Astrocyte (in vitro differentiated cells and primary cell): Measurements from ENCODE around the gene TTYH1. TPM values are rescaled to one million over a fixed set of nuclear protein-coding genes. Genes with fewer than 3 reads are reported as not detected.

ENCODE experiments used
- DNase-seq: peaks from one replicate; pipeline ENCODE4 v3.0.0-alpha.2; 2010; ENCODE audit warnings: low read depth
- FAIRE-seq: peaks from 2 replicates; lab custom pipeline; 2011; peaks lifted over from hg19 to GRCh38; lab: Jason Lieb, UNC
- H2AFZ ChIP-seq: 2 replicates; pipeline ENCODE4 v1.6.0; 2012; ENCODE audit warnings: low read depth, low read length, inconsistent platforms
- H3K27ac ChIP-seq: 2 replicates; pipeline ENCODE4 v1.5.1; 2011; ENCODE audit warnings: low read depth, low read length, inconsistent platforms
- H3K27me3 ChIP-seq: 2 replicates; pipeline ENCODE4 v1.6.0; 2011; ENCODE audit warnings: low read length, inconsistent platforms; ENCODE audit not compliant: insufficient read depth
- H3K36me3 ChIP-seq: 2 replicates; pipeline ENCODE4 v1.5.1; 2011; ENCODE audit warnings: low read length, inconsistent platforms; ENCODE audit not compliant: insufficient read depth
- H3K4me1 ChIP-seq: 2 replicates; pipeline ENCODE4 v1.5.1; 2011; ENCODE audit warnings: low read length, inconsistent platforms; ENCODE audit not compliant: insufficient read depth
- H3K4me2 ChIP-seq: 2 replicates; pipeline ENCODE4 v1.6.0; 2012; ENCODE audit warnings: low read length, inconsistent platforms
- H3K4me3 ChIP-seq: 2 replicates; pipeline ENCODE4 v1.5.1; 2011; ENCODE audit warnings: low read depth, mild to moderate bottlenecking, low read length, inconsistent platforms; ENCODE audit not compliant: insufficient read depth
- H3K79me2 ChIP-seq: 2 replicates; pipeline ENCODE4 v1.6.0; 2012; ENCODE audit warnings: mild to moderate bottlenecking, low read length, inconsistent platforms; ENCODE audit not compliant: insufficient read depth
- H3K9ac ChIP-seq: 2 replicates; pipeline ENCODE4 v1.6.0; 2012; ENCODE audit warnings: mild to moderate bottlenecking, low read length, inconsistent platforms
- H3K9me3 ChIP-seq: 2 replicates; pipeline ENCODE4 v1.5.1; 2012; ENCODE audit warnings: low read depth, mild to moderate bottlenecking, low read length, inconsistent platforms; ENCODE audit not compliant: insufficient read depth
- H4K20me1 ChIP-seq: 2 replicates; pipeline ENCODE4 v1.6.0; 2012; ENCODE audit warnings: low read length, inconsistent platforms; ENCODE audit not compliant: insufficient read depth
- H3K27ac Mint-ChIP-seq: one replicate; pipeline ENCODE4 v1.8.0; 2021; ENCODE audit warnings: mild to moderate bottlenecking, mixed read lengths; ENCODE audit not compliant: unreplicated experiment
- H3K27me3 Mint-ChIP-seq: one replicate; pipeline ENCODE4 v1.8.0; 2021; ENCODE audit warnings: low read depth, mixed read lengths; ENCODE audit not compliant: unreplicated experiment
- H3K36me3 Mint-ChIP-seq: one replicate; pipeline ENCODE4 v1.8.0; 2021; ENCODE audit warnings: low read depth, mixed read lengths; ENCODE audit not compliant: unreplicated experiment
- H3K4me1 Mint-ChIP-seq: one replicate; pipeline ENCODE4 v1.8.0; 2021; ENCODE audit warnings: low read depth, mixed read lengths; ENCODE audit not compliant: unreplicated experiment
- H3K4me3 Mint-ChIP-seq: one replicate; pipeline ENCODE4 v1.8.0; 2021; ENCODE audit warnings: mild to moderate bottlenecking, moderate library complexity, mixed read lengths; ENCODE audit not compliant: unreplicated experiment
- H3K9me3 Mint-ChIP-seq: one replicate; pipeline ENCODE4 v1.8.0; 2021; ENCODE audit warnings: mild to moderate bottlenecking, mixed read lengths; ENCODE audit not compliant: unreplicated experiment
- CTCF ChIP-seq: IDR thresholded peaks from 2 replicates; pipeline ENCODE4 v1.5.1; 2011; ENCODE audit warnings: low read depth, mild to moderate bottlenecking, inconsistent platforms, low read length, moderate library complexity; ENCODE audit not compliant: insufficient read depth
- EZH2 ChIP-seq: IDR thresholded peaks from 2 replicates; pipeline ENCODE4 v1.6.1; 2012; ENCODE audit warnings: mild to moderate bottlenecking, low read length, inconsistent platforms; ENCODE audit not compliant: insufficient read depth
- total RNA-seq: library from RNA; stranded (reverse); gene quantifications from 2 replicates; pipeline ENCODE4 v1.2.1, GENCODE V29; 2021

TTYH1 gene
- total RNA-seq, 1 donor from 2014 or later: 8.4 TPM

DNA sequence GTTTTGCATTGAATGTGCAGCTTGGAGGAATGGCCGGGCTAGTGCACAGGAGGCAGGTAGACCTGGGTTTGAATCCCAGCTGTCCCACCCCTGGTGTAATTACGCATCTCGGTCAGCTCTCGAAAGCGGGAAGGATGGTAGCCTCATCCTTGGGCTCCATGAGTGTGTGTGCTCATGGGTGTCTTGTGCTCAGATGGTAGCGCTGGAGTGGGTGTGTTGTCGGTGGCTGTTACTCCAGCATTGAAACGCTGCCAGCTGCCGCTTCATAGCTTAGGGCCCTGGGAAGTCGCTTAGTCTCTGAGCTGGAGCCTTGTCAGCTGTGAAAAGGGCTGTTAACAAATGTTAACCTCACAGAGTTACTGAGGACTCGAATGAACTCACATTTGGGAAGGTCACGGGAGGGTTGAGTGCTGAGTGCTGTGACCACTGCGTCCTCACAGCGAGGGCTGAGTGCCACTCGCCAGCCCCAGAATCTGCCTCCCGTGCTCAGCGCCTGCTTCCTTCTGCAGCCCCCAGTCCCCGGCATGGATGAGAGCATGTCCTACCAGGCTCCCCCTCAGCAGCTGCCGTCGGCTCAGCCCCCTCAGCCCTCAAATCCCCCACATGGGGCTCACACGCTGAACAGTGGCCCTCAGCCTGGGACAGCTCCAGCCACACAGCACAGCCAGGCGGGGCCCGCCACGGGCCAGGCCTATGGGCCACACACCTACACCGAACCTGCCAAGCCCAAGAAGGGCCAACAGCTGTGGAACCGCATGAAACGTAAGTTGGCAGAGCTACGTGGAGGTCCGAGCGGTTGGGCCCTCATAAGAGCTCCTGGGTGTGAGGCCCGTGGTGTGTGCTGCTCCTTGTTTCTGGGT is 38.9 kb downstream of the TTYH1 start:
- DNase-seq (no peak), FAIRE-seq (no peak)
- Histone ChIP-seq H3K27ac (no peak overlapping the region), H3K79me2 (peaks cover 98% of the 10 kb centered on the region), H2AFZ (no peak overlapping the region), H3K36me3 (peaks cover 35% of the 10 kb centered on the region), H3K9ac (no peak overlapping the region), H3K4me1 (peaks cover 17% of the 10 kb centered on the region), H3K9me3 (no peaks in the 10 kb centered on the region), H3K27me3 (no peaks in the 10 kb centered on the region), H4K20me1 (peaks cover 95% of the 10 kb centered on the region), H3K4me2 (no peak overlapping the region), H3K4me3 (no peak overlapping the region)
- no peak overlapping the region for H3K27ac Mint-ChIP-seq
- peak overlapping the region; percentile 50 for H3K4me3 Mint-ChIP-seq
- peaks cover 2% of the 10 kb centered on the region for H3K9me3 Mint-ChIP-seq
- no peak for TF ChIP-seq CTCF
- TF ChIP-seq EZH2: no peak
- H3K36me3 Mint-ChIP-seq: peaks cover 23% of the 10 kb centered on the region
- no peaks in the 10 kb centered on the region for H3K27me3 Mint-ChIP-seq
- peaks cover 19% of the 10 kb centered on the region for H3K4me1 Mint-ChIP-seq

- Histone ChIP-seq H3K27me3 (no peaks in the 10 kb centered on the region), H3K27ac (no peak overlapping the region), H3K4me1 (peaks cover 17% of the 10 kb centered on the region), H3K4me2 (no peak overlapping the region), H2AFZ (no peak overlapping the region), H3K79me2 (peaks cover 98% of the 10 kb centered on the region), H3K4me3 (no peak overlapping the region), H4K20me1 (peaks cover 98% of the 10 kb centered on the region), H3K9ac (no peak overlapping the region), H3K36me3 (peaks cover 36% of the 10 kb centered on the region), H3K9me3 (no peaks in the 10 kb centered on the region)
- no peaks in the 10 kb centered on the region for H3K27me3 Mint-ChIP-seq
- no peak for TF ChIP-seq EZH2
- no peak for TF ChIP-seq CTCF
- DNase-seq (no peak), FAIRE-seq (no peak)
- no peak overlapping the region for H3K27ac Mint-ChIP-seq
- H3K4me1 Mint-ChIP-seq: peaks cover 19% of the 10 kb centered on the region
- peak overlapping the region; percentile 14 for H3K4me3 Mint-ChIP-seq
- peaks cover 27% of the 10 kb centered on the region for H3K36me3 Mint-ChIP-seq
- H3K9me3 Mint-ChIP-seq: peaks cover 2% of the 10 kb centered on the region
Measured at GRCh38 chr19:54454781-54455675, 39.8 kb downstream of the TTYH1 start.
